Fibroblast of peridontal ligament (primary cell): ENCODE measurements around the gene MAGEA9.
"Not testable (repeated sequence)": the region's sequence is repeated elsewhere in the genome, so short reads cannot be mapped to it uniquely, and the experiment has no call there.

Experiments
- DNase-seq: peaks from one replicate; pipeline ENCODE4 v3.0.0-alpha.2; 2010; ENCODE audit errors: extremely low read depth

The MAGEA9 gene

DNA sequence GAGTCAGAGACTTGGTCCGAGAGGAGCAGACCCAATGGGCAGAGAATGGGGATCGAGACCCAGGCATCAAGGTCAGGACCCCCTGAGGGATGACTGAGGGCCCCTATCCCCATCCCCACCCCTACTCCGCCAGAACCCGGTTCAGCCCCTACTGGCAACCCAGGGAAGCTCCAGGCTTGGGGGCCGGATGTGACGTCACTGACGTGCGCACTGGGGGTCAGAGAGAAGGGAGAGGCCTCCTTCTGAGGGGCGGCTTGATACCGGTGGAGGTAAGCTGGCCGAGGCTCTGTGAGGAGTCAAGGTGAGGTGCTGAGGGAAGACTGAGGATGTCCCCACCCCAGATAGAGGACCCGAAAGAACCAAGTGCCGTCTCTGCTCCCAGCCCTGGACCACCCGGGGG is at the start of gene MAGEA9:
MAGEA9 (plus strand) TSS at position 204 of the 400 bp plus-strand sequence. CDS start 4,281 bp downstream, outside the sequence.
- not testable (repeated sequence) for DNase-seq

- not testable (repeated sequence) for DNase-seq
These were observed 39.5 kb upstream of the MAGEA9 start for GRCh38 chrX:149742269-149742668.

- DNase-seq: not testable (repeated sequence)
These were observed 35.2 kb upstream of the MAGEA9 start for GRCh38 chrX:149746390-149747007.

- DNase-seq: no peak
These were observed 24.3 kb upstream of the MAGEA9 start for GRCh38 chrX:149757206-149758067.

DNA sequence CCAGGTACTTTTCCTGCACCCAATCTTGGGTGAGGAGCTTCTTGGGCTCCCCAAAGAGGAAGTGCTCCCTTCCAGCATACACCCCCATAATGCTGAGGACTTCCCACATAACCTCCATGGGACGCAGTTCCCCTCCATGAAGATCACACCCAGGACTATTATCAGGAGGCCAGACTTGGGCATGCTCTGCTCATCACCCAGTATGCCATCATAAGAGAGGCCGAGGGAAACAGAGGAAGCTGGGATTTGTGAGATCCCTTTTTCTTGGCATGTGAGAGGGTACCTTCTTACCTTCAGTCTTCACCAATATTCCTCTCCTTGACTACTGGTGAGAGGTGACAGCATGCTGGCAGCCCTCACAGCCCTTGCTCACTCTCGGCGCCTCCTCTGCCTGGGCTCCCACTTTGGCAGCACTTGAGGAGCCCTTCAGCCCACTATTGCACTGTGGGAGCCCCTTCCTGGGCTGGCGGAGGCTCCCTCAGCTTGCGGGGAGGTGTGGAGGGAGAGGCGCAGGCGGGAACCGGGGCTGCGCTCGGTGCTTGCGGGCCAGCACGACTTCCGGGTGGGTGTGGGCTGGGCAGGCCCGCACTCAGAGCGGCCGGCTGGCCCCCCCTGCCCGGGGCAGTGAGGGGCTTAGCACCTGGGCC is 23.5 kb upstream of the MAGEA9 start:
- no peak for DNase-seq

GRCh38 chrX:149758715-149759078 is 23.0 kb upstream of the MAGEA9 start:
- DNase-seq: not testable (repeated sequence)

GRCh38 chrX:149759824-149760223 is 21.9 kb upstream of the MAGEA9 start:
- DNase-seq: no peak

- DNase-seq: no peak
These were observed 20.8 kb upstream of the MAGEA9 start for GRCh38 chrX:149760965-149761364.

DNA sequence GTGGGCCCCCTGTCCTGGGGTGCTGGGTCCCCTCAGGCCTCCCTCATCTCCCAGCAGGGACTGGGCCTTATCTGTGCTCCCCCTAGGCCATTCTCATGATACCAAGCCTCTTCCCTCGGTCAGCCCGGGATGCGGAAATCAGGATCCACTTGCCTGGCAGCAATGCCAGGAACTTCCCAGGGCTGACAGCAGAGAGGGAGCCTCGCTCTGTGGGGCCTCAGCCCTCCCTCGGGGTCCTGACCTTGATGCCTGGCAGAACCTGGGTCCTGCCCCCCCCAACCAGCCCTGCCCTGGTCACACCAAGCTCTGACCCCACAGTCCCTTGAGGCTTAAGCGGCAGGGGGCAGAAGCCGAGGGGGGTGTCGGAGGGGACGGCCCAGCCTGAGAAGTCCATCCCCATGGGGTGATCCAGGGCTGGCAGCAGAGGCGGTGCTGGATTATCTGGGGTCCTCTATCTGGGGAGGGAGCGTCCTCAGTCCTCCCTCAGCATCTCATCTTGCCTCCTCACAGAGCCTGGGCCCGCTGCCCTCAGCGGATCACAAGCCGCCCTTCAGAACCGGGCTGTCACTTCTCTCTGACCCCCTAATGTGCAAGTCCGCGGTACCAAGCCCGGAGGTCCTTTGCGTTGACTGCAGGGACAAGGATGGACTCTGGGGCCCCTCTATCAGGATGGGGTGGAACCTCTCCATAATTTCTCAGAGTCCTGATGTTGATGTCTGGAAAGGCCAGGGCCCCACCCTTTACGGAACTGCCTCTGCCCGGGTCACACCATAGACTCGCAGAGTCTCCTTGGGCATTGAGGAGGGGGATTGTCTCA is 19.7 kb upstream of the MAGEA9 start:
- not testable (repeated sequence) for DNase-seq

DNA sequence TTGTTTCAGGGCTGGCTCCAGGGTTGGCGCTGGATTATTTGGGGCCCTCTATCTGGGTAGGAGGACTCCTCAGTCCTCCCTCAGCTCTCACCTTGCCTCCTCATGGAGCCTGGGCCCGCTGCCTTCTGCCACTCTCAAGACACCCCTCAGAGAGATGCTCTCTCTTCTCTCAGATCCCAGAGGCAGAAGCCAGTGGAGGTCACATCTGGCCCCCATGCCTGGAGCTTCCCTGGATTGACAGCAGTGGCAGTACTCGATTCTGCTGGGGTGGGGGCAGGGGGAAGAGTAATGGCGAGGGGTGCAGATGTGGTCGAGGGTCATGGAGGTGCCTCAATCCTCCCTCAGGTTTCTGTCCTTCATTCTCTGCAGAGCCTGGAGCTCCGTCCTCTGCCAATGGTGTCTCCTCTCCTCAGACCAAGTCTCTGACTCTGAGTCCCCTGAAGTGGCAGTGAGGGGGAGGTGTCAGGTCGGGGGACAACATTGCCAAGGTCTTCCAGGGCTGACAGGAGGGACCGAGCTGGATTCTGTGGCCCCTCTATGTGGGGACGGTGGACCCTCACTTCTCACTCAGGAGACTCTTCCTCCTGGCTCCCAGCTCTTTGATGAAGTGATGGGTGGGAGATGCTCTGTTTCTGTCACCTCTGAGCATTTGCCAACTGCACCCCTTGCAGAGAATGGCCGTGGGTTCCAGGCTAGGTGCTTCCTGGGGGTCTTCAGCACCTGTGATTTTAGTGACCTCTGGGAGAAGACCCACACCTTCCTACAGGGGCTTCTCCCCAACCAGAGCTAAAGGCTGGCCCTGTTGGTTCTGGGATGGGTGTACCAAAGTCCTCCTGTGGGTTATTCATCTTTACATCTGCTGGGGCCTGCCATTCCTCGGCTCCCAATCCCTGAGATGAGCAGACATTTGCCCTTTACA is 18.8 kb upstream of the MAGEA9 start:
- no peak for DNase-seq

GRCh38 chrX:149770344-149770743 is 11.4 kb upstream of the MAGEA9 start:
- not testable (repeated sequence) for DNase-seq

GRCh38 chrX:149773026-149773425 is 8.7 kb upstream of the MAGEA9 start:
- DNase-seq: not testable (repeated sequence)

- DNase-seq: not testable (repeated sequence)
These were observed 8.0 kb upstream of the MAGEA9 start, which contains the start of gene HSFX1 for GRCh38 chrX:149773768-149774167. HSFX1 (plus strand) TSS chrX:149774068; CDS start chrX:149774682, 614 bp downstream.

DNA sequence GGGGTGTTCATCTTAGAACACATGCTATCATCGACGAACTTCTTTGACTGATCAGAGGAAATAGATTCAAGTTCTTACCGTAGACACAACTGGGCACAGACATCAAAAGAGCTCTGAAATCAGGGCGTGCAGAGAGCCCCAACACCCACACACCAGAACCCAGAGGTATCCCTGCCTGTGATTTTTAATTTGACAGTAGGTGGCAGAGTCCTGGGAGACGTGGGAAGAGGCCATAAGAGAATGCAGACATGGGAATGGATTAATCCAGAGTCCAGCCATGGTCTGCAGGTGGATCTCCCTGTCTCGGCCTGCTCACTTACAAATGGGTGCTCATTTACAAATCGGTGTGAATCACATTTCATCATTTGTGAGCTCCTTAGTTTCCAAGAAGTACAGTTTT is 3.7 kb upstream of the MAGEA9 start:
- not testable (repeated sequence) for DNase-seq

DNA sequence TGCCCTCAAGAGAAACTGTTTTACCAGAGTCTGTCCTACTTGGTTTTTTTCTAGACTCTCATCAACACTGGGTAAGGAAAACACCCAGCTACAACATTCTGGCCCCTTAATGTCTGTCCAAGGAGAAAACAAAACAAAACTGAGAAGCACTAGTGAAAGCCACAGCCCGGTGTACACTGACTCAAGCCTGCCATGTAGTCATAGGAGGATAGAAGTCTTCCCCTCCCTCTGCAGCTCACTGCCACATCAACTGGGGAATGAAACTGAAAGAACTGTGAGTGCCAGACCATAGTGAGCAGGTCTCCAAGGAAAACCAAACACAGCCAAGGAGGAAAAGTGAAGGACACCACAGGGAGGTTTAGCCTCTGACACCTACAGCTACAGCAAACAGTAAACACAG is 13.8 kb downstream of the MAGEA9 start:
- DNase-seq: not testable (repeated sequence)

DNA sequence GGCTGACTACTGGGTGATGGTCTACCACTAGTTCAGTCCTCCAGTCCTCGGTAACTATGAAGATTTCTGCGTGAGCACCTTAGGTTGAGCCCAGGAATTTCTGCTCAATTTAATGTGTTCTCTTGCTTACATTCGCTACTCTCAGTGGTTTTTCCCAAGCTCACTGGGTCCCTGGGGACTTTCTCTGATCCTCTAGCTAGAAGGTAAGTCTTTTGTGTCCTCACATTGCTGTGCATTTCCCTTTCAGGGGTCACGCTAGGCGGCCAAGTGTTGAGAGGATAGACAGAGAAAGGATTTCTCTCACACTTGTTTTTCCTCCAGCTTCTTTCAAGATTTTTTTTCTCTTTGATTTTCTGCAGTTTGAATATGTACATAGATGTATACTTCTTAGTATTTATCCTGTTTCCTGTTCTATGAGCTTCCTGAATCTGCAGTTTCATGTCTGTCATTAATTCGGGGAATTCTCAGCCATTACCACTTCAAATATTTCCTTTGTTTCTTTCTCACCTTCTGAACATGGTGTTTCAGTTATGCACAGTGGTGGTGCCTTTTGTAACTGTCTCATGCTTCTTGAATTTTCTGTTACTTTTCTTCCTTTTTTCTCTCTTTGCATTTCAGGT is 17.5 kb downstream of the MAGEA9 start:
- no peak for DNase-seq

DNA sequence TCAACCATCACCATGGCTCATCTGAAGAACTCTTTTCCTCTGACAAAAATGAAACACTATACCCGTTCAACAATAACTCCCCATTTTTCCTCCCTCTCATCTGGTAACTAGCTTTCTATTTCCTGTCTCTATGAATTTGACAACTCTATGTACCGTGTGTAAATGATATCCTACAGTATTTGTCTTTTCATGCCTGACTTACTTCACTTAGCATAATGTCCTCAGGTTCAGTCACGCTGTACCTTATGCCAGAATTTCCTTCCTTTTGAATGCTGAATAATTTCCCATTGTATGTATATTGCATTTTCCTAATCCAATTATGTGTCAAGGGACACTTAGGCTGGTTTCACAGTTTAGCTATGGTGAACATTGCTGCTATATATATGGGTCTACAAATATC is 18.2 kb downstream of the MAGEA9 start:
- no peak for DNase-seq

DNA sequence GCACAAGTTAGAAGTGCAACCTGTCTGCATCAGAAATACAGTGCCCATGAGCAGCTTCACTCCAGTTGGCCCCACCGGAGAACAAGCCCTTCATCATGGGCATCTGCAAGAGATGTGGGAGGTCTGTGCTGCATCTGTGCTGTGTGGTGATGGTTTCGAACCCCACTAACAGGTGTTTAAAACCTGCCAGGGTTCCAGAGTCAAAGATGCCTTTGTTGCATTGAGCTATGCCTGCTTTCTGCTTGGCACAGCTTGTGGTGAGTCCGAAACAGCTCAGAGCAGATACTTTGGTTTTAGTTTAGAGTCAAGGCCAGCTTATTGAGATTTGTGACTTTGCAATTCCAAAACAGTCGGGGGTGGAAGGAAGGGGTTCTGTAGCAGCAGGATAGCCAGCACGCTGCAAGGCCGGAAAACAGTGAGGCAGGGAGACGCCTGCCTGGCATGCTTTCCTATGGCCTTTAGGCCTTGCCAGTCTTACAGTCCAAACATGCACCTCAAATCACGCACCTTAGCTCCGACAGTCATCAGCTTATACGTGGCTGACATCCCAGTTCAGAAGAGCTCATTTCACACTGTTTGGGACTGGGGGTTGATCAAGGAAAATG is 21.8 kb downstream of the MAGEA9 start:
- no peak for DNase-seq

DNA sequence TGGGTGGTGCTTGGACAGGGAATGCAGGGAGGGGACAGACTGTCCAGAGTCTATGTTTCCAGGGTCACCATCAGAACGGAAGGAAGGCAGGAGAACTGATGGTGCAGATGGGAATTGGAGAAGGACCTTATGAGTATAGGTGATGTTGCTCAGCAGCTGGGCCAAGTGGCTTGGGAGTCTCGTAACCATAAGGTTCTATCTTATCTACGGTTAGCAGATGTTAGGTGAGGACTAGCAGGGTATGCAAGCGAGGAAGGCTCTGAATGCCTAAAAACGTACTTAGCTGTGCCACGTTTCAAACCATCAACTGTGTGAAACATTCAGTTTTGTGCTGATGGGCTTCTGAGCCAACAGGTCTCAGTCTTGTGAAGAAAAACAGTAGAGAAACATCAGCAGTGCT is 22.4 kb downstream of the MAGEA9 start:
- no peak for DNase-seq
